HG03139 (cell line): ENCODE data around the gene PAX7.
"Not testable (repeated sequence)": the region's sequence is repeated elsewhere in the genome, so short reads cannot be mapped to it uniquely, and the experiment has no call there.

Experiments used
- ATAC-seq: cut with Tn5 transposase; IDR thresholded peaks from one replicate; pipeline ENCODE4 v1.9.1; 2021; ENCODE audit not compliant: unreplicated experiment

Gene PAX7

DNA sequence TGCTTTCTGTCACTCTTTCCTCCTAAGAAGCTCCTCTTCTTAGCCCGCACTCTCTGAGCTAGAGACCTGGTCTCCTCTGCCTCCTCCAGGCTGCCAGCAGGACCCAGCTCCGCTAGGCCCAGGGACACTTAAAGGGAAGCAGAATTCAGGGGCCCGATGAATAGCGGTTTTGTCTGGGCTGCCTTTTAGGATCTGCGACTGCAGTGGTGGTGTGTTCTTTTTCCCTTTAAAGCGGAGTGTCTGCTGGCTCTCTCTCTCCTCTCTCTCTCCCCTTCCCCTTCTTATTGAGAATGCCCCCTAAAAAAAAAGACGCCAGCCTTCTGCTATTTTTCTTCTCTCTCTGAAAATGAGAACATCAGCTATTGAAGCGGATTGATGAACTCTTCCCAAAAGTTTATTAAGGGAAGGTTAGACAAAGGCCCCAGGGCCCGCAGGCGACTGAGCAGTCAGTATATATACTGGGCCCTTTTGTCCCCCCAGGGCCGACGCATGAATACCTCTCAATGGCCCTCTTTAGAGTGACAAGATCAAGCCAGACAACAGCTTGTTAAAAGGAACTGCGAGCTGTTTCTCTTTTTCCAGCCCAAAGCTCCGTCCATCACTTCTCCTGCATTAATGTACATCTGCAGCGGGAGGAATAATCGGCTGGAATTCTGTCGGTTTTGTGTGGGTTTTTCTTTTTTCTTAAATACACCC, 27.0 kb downstream of the PAX7 start:
- ATAC-seq = no peak

DNA sequence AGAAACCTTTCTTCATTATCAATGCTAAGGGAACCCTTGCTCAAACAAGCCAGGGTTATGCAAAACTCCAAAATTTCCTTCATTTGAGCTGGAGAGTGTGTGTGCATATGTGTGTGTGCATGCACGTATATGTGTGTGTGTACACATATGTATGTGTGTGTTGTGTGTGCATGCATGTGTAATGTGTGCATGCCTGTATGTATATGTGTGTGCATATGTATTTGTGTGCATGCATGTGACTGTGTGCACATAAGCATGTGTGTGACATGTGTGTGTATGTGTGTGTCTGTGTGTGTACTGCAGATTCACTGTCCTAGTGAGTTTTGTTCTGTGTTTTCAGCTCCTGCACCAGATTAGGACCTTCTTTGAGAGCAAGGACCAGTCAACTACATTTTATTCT, 28.2 kb downstream of the PAX7 start:
- ATAC-seq = no peak

DNA sequence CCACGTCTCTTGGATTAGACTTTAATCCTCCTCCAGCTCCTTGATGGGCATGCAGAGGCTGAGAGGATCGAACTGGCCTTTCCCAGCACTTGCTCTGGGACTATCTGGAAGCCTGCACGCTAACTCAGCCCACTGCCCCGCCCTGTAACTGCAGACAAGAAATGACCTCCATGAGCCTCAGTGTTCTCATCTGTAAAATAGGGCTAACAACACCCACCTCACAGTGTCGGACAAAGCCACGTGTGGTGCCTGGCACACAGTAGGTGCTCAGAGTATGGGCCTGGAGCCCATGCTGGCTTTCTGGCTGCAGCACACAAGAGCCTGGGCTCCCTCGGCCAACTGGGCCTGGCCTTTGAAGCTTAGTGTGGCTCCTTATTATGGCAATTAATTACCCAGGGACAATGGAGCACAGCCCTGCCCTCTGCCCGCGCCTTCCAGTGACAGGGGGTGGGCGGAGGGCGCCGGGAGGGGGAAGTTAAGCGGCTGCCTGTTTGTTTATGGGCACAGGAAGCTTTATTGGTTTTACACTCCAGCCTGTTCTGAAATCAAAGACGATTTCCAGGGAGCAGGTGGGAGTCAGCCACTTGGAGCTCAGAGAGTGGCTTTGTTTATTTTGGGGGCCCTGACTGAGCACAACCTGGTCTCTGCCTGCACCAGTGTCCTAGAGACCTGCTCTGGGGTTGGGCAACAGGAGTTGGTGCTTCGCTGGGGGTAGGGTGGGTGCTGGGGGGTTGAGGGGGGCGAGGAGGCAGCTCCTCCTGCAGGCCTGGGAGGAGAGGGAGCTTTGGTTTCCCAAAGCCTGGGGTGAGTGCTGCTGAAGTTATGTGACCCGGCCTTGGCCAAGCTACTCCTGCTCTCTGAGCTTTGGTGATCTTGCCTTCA, 31.0 kb downstream of the PAX7 start:
- ATAC-seq = no peak

DNA sequence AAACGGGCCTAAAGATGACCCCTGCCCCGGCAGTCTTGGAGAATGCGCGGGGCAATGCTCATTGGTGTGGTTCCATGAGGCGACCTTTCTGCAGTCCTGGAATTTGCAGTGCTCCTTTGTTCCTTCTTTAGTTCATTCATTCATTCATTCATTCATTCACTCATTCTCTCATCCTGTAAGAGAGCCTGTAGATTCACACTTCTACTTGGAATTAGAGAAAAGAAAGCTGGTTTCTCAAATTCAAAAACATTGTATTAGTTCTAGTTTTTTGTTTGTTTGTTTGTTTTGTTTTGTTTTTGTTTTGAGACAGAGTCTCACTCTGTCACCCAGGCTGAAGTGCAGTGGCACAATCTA, 31.6 kb downstream of the PAX7 start:
- ATAC-seq = no peak

DNA sequence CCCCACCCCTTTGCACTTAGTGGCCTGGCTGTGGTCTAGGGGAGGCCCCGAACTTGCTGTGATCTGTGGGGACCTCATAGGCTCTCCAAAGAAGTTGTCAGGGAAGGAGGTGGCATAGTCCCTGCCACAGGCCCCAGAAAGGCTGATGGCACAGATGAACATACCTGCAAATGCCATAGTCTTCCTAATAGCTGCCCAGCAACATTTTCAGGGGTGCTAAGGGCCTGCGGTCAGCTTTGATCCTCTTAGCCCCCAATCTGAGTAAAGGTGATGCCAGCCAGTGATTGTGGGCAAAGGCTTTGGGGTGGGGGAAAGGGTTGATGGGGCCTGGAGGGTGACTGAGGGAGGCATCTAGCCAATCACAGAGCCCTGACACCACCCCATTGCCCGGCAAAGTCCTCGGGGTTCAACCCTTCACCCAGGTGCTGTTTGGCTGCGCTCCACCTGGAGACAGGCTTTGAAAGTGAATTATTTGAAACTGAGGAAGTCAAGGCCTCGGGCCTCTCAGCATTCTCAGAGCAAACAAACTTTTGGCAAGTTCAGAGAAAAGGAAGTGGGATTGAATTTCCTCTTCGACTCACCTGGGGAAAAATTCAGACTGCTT, 35.8 kb downstream of the PAX7 start:
- no peak for ATAC-seq

DNA sequence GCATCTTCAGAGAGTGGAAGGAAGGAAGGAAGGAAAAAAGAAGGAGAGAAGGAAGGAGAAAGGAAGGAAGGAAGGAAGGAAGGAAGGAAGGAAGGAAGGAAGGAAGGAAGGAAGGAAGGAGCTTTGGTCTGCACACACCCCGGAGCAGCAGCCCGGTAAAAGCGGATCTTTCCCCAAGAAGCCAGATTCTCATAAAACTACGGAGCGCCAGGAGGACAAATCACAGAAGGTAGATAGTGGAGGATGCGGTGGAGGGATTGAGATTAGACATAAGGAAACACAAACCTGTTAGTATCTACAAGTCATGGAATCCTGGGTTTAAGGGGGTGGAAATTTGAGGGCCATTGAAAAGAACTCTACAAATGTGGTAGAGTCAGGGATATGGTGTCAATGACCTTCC, 36.7 kb downstream of the PAX7 start:
- no peak for ATAC-seq

DNA sequence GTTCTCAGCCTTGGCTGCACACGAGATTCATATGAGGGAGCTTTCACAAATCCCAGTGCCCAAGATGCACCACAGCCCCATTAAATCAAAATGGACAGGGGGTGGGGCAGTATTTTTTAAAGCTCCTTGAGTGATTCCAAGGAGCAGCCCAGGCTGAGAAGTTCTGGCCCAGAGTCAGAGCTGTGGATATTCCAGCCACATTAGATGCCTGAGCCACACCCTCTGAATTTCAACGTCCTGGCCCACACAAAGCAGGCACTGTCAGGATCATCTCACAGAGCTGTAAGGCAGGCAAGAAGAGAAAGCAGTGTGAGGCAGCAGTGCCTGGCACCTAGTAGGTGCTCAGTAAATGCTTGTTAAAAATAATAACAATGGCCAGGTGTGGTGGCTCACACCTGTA, 37.4 kb downstream of the PAX7 start:
- no peak for ATAC-seq

DNA sequence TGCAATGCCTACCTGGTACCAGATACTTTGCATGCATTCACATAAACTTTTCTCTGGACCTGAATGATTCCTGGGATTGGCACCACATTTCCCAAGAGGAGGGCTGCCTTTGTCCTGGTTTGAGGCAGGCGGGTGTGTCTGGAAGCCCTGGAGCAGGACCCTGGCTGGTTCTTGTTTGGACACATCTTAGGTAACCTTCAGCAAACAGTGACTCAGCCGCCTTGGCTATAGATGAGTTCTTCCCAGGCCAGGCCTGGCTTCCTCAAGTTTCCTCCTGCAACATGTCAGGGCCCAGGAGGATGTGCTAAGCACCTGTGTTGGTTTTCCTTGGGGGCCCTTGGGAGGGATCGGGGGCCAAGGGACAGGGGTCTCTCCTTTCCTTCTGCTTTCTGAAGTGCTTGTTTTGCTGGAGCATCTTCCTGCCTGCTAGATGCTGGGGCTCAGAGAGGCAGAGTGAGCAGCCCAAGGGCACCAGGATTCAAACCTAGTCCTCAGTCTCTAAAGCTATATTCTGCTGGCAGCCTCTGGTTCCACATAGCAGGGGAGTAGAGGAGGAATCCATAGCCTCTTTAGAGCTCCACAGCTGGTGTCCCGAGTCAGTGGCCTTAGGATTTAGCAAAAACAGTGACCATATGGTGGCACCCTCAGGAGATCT, 38.2 kb downstream of the PAX7 start:
- no peak for ATAC-seq

DNA sequence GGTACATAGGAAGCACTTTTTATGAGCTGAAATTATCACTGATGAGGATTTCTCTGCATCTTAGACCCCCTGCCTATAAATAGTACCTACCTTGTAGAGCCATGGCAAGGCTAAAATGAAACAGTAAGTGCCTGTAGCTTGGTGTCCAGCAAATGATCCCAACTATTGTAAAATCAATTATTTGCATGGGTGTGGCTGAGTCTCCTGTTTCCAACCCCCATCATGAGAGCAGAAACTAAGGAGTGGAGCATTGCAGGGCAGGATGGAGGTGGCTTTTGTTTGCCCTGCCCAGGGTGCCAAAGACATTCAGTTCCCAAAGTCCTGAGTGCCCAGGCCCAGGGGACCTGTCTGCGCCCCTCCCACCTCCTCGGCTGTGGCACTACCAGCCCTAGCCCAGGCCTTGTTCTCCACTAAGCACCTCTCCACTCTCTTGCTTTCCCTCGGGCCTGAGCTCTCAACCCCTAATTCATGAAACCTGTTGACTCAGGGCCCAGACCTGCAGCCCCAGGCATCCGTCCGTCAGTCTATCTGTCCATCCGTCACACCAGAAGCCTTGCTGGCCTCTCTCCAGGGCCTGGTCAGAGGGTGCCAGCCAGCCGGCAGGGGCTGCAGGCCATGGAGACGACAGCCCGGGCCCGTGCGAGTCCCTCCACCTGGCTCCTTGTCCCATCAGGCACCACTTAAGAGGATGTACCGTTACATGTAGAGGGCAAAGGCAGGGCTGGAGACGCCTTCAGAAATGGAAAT, 39.6 kb downstream of the PAX7 start:
- no peak for ATAC-seq

DNA sequence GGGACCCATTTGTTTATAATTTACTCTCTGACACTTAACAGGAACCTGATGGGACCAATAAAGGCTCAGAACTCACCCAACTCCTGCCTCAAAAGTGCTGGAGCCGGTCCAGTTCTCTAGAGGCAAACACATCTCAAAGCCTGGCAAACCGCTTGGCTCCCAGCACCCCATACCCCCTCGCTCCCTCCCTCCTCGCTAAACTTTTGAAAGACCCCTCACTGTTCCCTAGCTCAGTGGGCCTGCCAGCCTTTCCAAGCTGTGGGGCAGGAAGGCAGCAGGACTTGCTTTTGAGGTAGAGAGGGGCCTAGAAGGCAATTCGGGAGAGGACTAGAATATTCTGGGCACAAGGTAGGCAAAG, 40.2 kb downstream of the PAX7 start:
- no peak for ATAC-seq

DNA sequence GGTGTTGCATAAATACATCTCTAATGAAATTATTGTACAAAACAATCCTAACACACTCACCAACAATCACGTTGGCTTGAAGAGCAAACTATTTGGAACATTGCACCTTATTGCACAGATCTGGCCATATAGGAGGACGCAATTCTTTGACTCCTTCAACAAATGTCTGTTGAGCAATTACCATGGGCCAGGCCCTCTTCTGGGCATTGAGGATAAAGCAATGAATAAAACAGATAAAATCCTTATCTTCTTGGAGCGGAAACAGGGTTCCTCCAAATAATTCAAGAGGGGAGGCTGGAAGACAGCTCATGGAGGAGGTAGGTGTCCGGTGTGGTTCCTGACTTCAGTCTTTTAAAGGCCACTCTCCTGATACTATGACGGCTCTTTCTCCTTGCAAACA, 43.3 kb downstream of the PAX7 start:
- no peak for ATAC-seq

DNA sequence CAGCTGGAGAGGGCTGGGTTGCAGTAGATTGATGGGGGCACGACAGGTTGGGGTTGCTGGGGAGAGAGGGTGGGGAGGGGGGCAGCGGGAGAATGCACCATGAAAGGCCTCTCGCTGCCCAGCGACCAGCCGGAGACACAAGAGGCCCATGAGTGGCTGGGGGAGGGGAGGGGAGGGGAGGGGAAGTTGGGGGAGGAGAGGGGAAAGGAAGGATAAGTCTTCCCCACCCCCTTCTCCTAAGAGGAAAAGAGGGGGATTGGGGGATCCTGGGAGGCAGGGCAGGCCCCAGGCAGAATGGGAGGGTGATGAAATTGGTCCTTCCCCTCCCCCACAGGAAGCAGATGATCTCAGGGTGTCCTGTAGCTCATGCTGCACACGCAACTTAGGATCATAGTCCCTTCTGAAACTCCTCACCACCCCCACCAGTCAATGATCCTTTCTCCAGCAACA, 45.7 kb downstream of the PAX7 start:
- ATAC-seq = no peak

DNA sequence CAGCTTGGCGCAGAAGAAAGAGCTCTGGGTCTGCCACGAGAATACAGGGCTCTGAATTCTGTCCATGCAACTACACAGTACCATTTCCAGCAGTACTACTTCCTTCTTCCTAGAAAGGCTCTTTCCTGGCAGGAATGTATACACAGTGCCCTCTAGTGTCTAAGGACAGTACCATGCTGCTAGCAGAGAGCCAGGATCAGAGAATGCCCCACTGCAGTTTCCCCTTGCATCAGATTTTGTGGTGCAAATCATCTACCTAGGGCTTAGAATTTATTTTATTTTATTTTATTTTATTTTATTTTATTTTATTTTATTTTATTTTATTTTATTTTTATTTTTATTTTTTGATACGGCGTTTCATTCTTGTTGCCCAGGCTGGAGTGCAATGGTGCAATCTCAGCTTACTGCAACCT, 50.8 kb downstream of the PAX7 start:
- no peak for ATAC-seq

DNA sequence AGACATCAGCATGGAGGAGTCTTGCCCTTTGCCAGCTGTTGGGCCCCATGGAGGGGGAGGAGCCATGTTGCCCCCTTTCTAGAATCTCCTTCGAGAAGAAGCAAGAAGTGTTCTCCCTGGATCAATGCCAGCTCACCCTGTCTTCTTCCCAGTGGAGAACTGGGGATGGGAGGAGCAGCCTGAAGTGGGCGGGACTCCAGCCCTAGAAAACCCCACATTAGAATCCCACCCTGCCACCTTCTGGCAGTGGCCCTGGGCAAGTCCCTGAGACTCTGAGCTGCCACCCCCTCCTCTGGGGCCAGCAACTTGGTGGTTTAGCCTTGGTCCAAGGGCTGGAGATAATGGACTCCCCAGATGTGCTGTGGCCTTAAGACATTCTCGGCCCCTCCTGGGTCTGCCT, 51.7 kb downstream of the PAX7 start:
- ATAC-seq = no peak

DNA sequence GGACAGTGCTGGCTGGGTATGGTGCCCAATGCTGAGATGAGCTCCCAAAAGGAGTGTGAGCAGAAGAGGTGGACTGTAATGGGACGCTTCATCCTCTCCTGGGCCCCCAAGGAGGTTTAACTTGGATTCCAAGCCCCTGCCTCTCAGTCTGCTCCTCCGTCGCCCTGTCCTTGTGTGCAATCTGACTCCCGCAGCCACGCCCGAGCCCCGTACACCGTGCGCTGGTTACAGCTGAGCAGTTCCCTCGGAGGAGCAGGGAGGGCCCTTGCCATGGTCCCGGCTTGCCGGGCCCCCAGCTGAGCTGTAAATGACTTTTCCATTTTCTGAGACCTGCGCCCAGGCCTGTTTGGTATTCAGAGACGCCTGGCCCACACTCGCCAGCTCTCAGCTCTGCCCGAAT, 53.7 kb downstream of the PAX7 start:
- no peak for ATAC-seq

DNA sequence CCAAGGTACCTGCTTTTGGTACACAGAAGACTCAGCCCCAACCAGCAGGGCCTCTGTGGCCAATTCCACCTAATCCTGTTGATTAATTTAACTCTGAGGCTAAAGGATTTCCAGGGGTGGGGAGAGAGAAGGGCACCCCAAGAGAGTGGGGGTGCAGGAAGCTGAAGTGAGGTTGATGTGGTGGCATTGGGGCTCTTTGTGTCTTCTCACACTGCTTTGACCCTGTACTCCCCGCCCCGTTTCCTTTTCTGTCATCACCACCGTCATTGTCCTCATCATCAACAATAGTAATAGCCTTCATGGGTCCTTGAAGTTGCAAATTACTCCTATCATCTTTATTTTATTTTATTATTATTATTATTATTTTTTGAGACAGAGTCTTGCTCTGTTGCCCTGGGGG, 55.9 kb downstream of the PAX7 start:
- ATAC-seq = no peak

DNA sequence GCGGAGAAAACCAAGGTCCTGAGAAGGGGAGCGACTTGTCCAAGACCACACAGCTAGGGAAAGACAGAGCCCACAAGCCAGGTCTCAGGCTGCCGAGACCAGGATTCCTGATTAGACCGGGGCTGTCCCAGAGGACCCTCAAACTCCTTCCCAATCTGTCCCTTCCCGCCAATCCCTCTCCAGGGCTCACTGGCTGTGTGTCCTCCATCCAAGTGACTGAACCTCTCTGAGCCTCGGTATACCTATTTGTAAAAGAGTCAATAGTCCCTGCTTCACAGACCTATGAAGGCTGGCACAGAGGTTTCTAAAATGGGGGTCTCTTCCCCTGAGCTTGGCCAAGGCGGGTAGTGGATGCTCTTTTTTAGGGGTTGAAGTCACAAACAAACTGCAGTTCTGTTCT, 56.6 kb downstream of the PAX7 start:
- ATAC-seq = no peak

DNA sequence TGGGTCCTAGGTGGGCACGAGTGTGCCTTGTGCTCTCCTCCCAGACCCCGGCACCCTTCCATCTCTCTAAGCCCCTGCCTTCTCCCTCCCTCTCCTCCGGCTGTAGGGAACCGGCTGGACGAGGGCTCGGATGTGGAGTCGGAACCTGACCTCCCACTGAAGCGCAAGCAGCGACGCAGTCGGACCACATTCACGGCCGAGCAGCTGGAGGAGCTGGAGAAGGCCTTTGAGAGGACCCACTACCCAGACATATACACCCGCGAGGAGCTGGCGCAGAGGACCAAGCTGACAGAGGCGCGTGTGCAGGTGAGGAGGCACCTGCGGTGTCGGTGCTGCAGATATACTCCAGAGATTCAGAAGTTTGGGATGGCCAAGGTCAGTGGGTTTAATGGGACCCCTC, 61.0 kb downstream of the PAX7 start:
- no peak for ATAC-seq

DNA sequence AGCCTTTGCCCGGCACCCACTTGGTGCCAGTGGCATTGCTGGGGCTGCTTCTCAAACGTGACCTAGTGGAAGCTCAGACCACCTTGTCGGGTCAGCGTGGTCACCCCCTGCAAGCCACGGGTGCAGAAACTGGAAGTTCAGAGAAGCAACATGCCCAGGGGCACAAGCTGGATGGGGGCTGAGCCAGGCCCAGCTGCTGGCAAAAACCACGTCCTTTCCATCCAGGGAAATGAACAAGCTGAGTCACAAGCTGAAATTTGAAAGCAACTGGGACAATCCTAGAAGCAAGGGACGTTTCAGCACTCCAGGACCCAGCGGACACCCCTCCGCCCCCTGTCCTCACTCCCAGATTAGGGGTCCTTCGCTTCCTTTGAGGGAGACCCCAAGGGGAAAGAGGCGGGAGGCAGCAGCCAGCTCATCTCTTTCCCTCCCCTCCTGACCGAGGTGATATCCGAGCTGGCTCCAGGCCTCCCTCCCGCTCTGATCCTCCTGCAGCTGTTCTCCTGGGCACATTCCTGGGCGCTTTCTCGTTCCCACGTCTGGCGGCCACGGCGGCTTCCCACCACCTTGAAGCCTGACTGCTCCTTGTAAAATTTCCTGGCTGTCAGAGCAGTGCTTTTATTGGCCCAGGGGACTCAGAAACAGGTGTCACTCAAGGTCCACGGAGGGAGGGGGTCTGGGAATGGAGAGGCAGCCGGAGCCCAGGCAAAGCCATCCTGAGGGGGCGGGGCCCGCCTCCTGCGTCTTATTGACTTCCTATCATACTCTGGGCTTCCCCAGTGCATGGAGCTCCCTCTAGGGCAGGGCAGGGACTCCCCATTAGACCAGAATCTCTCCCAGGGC, 62.8 kb downstream of the PAX7 start:
- no peak for ATAC-seq

DNA sequence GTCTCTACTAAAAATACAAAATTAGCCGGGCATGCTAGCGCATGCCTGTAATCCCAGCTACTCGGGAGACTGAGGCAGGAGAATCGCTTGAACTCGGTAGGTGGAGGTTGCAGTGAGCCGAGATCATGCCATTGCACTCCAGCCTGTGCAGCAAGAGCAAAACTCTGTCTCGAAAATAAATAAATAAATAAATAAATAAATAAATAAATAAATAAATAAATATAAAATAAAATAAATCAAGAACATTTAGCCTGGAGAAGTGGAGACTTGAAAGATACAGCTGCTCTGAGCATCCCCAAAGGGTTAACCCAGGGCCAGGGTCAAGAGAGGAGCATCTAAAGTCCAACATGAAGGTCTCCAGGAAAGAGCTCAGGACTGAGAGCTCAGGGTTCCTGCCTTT, 63.6 kb downstream of the PAX7 start:
- ATAC-seq = not testable (repeated sequence)
